HUES48 (cell line): ENCODE data around the gene SAT1.

ENCODE experiments used
- H3K27ac ChIP-seq: one replicate; pipeline ENCODE4 v1.7.0; 2013; ENCODE audit warnings: low read depth, low read length, inconsistent platforms
- H3K27me3 ChIP-seq: 2 replicates; pipeline ENCODE4 v1.6.1; 2013; ENCODE audit warnings: mild to moderate bottlenecking, low read length; ENCODE audit not compliant: control insufficient read depth, insufficient read depth
- H3K36me3 ChIP-seq: 2 replicates; pipeline ENCODE4 v1.6.1; 2013; ENCODE audit warnings: low read length; ENCODE audit not compliant: control insufficient read depth, insufficient read depth
- H3K4me1 ChIP-seq: 2 replicates; pipeline ENCODE4 v1.6.1; 2013; ENCODE audit warnings: mild to moderate bottlenecking, low read length; ENCODE audit not compliant: control insufficient read depth, insufficient read depth
- H3K4me3 ChIP-seq: 2 replicates; pipeline ENCODE4 v1.5.1; 2013; ENCODE audit warnings: mild to moderate bottlenecking, low read depth, low read length
- H3K9ac ChIP-seq: 2 replicates; pipeline ENCODE4 v1.6.1; 2013; ENCODE audit warnings: mild to moderate bottlenecking, low read depth, low read length, moderate library complexity
- H3K9me3 ChIP-seq: 2 replicates; pipeline ENCODE4 v1.6.1; 2013; ENCODE audit warnings: low read length; ENCODE audit not compliant: control insufficient read depth, insufficient read depth

SAT1 gene

GRCh38 chrX:23789386-23790154 lies 6.6 kb downstream of the SAT1 start:
- Histone ChIP-seq H3K9ac (no peak overlapping the region), H3K4me1 (peaks cover 10% of the 10 kb centered on the region; the same call in 1 of the 2 replicates), H3K27me3 (no peaks in the 10 kb centered on the region), H3K27ac (no peak overlapping the region), H3K36me3 (peaks cover 18% of the 10 kb centered on the region), H3K9me3 (no peaks in the 10 kb centered on the region), H3K4me3 (no peak overlapping the region)

DNA sequence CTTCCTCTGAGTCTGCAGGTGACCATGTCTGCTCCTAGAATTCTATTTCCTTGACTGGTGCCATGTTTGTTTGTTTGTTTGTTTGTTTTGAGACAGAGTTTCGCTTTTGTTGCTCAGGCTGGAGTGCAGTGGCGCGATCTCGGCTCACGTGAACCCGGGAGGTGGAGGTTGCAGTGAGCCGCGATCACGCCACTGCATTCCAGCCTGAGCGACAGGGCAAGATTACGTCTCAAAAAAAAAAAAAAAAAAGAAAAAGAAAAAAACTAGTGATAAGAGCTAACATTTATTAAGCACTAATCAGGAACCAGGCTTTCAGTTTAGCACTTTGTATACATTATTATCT lies 7.2 kb downstream of the SAT1 start:
- H3K9ac ChIP-seq: no peak overlapping the region
- H3K9me3 ChIP-seq: no peaks in the 10 kb centered on the region
- H3K4me3 ChIP-seq: no peak overlapping the region
- no peak overlapping the region for H3K27ac ChIP-seq
- H3K4me1 ChIP-seq: peaks cover 14% of the 10 kb centered on the region; the same call in 1 of the 2 replicates
- no peaks in the 10 kb centered on the region for H3K27me3 ChIP-seq
- peaks cover 12% of the 10 kb centered on the region for H3K36me3 ChIP-seq

GRCh38 chrX:23792861-23793553 lies 10.0 kb downstream of the SAT1 start:
- Histone ChIP-seq H3K9ac (no peak overlapping the region), H3K4me3 (no peak overlapping the region), H3K27me3 (no peaks in the 10 kb centered on the region), H3K36me3 (no peaks in the 10 kb centered on the region), H3K9me3 (no peaks in the 10 kb centered on the region), H3K4me1 (peaks cover 22% of the 10 kb centered on the region; the same call in 1 of the 2 replicates), H3K27ac (no peak overlapping the region)

DNA sequence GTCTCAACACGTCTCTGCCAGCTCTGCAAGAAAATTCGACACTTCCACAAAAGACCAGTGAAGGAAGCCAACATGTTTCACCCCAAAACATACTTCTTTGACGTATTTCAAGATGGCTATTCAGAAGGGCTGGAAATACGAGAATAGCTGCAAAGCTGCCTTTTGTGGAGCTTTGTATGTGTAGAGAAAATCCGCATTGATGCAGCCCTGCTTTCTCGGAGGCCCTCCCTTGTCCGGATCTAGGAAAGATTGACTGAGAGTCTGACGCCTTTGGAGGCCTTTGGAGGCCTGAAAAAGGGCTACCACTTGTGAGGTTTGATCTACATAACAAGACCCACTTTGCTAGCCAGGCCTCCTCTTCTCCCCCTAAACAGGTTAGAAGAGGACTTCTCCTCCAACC lies 12.2 kb downstream of the SAT1 start:
- H3K36me3 ChIP-seq: no peaks in the 10 kb centered on the region
- H3K4me1 ChIP-seq: peaks cover 17% of the 10 kb centered on the region; the same call in 1 of the 2 replicates
- no peak overlapping the region for H3K4me3 ChIP-seq
- H3K9ac ChIP-seq: no peak overlapping the region
- no peaks in the 10 kb centered on the region for H3K27me3 ChIP-seq
- H3K27ac ChIP-seq: no peak overlapping the region
- no peaks in the 10 kb centered on the region for H3K9me3 ChIP-seq

- Histone ChIP-seq H3K4me3 (no peak overlapping the region), H3K27me3 (no peaks in the 10 kb centered on the region), H3K9ac (no peak overlapping the region), H3K36me3 (no peaks in the 10 kb centered on the region), H3K27ac (no peak overlapping the region), H3K4me1 (peaks cover 17% of the 10 kb centered on the region; the same call in 1 of the 2 replicates), H3K9me3 (no peaks in the 10 kb centered on the region)
These were observed 14.6 kb downstream of the SAT1 start for GRCh38 chrX:23797371-23798128.

DNA sequence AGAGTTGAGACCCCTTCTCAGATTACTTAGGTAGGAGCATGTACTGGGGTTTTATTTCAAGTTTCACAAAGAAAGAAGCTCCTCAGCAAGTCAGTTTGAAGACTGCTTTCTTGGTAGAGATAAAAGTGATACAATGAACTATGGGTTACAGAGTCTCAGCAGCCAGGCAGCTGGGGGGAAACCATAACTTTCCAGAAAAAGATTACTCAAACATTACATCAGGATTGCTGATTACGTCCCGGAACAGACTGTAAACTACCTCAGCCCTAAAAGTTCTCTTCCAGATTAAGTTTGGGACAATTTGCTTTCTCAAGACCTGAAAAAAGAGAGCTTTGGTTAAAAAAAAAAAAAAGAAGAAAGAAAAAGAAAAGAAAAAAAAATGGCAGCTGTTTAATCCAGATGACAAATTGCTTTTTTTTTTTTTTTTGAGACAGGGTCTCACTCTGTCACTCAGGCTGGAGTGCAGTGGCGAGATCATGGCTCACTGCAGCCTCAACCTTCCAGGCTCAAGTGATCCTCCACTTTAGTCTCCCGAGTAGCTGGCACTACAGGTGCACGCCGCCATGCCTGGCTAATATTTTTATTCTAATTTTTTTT lies 16.6 kb downstream of the SAT1 start:
- Histone ChIP-seq H3K4me3 (no peak overlapping the region), H3K9ac (no peak overlapping the region), H3K27ac (no peak overlapping the region), H3K27me3 (no peaks in the 10 kb centered on the region), H3K4me1 (peaks cover 12% of the 10 kb centered on the region; the same call in 1 of the 2 replicates), H3K36me3 (no peaks in the 10 kb centered on the region), H3K9me3 (no peaks in the 10 kb centered on the region)

DNA sequence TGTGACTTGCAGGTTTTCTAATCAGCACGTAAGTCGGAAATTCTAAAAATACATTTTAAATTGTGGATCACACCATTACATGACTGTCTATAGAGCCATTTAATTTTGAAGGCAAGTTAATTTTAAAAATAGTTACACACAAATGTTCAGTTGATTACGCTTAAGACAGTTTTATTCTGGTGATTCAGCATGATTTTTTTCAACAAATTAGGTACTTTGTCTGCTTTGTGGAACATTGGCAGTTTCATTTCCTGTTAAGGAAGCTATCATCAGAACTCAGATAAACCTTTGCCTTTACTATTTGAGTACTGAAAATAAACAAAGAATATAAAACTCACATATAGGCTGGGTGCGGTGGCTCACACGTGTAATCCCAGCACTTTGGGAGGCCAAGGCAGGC lies 19.5 kb downstream of the SAT1 start:
- Histone ChIP-seq H3K27ac (no peak overlapping the region), H3K9me3 (no peaks in the 10 kb centered on the region), H3K27me3 (no peaks in the 10 kb centered on the region), H3K4me1 (peaks cover 8% of the 10 kb centered on the region), H3K9ac (no peak overlapping the region), H3K4me3 (no peak overlapping the region), H3K36me3 (no peaks in the 10 kb centered on the region)

GRCh38 chrX:23803931-23804381 lies 21.0 kb downstream of the SAT1 start:
- Histone ChIP-seq H3K27me3 (no peaks in the 10 kb centered on the region), H3K27ac (peak overlapping the region; percentile 0), H3K36me3 (no peaks in the 10 kb centered on the region), H3K9me3 (no peaks in the 10 kb centered on the region), H3K4me1 (peaks cover 6% of the 10 kb centered on the region), H3K4me3 (no peak overlapping the region), H3K9ac (no peak overlapping the region)

DNA sequence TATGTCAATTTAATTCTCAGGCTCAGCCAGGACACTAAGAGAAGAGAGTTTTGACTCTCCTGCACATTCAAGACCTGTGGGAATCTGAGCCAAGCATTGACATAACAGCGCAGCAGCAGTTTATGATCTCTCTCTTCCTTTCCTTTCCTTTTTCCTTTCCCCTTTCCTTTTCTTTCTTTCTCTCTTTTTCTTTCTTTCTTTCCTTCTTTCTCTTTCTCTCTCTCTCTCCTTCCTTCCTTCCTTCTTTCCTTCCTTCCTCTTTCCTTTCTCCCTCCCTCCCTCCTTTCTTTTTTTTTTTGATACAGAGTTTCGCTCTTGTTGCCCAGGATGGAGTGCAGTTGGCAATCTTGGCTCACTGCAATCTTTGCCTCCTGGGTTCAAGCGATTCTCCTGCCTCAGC lies 21.6 kb downstream of the SAT1 start:
- H3K4me3 ChIP-seq: no peak overlapping the region
- H3K4me1 ChIP-seq: peaks cover 6% of the 10 kb centered on the region
- no peaks in the 10 kb centered on the region for H3K27me3 ChIP-seq
- H3K9ac ChIP-seq: no peak overlapping the region
- no peak overlapping the region for H3K27ac ChIP-seq
- no peaks in the 10 kb centered on the region for H3K36me3 ChIP-seq
- no peaks in the 10 kb centered on the region for H3K9me3 ChIP-seq

- Histone ChIP-seq H3K27me3 (no peaks in the 10 kb centered on the region), H3K36me3 (no peaks in the 10 kb centered on the region), H3K27ac (no peak overlapping the region), H3K4me3 (no peak overlapping the region), H3K9ac (no peak overlapping the region), H3K9me3 (no peaks in the 10 kb centered on the region), H3K4me1 (peaks cover 6% of the 10 kb centered on the region)
These were observed 22.4 kb downstream of the SAT1 start for GRCh38 chrX:23805389-23805788.
